Activated naive CD8-positive, alpha-beta T cell (primary cell): ENCODE measurements around the gene NDUFV3.
"Not testable (repeated sequence)": the region's sequence is repeated elsewhere in the genome, so short reads cannot be mapped to it uniquely, and the experiment has no call there.

Experiments
- H3K27ac Mint-ChIP-seq: one replicate; pipeline ENCODE4 v1.8.0; 2021; ENCODE audit warnings: mixed read lengths
- H3K27me3 Mint-ChIP-seq: one replicate; pipeline ENCODE4 v1.8.0; 2021; ENCODE audit warnings: mixed read lengths
- H3K36me3 Mint-ChIP-seq: one replicate; pipeline ENCODE4 v1.8.0; 2021; ENCODE audit warnings: mixed read lengths
- H3K4me1 Mint-ChIP-seq: one replicate; pipeline ENCODE4 v1.8.0; 2021; ENCODE audit warnings: low read depth, mixed read lengths
- H3K4me3 Mint-ChIP-seq: one replicate; pipeline ENCODE4 v1.8.0; 2021; ENCODE audit warnings: mild to moderate bottlenecking, mixed read lengths
- H3K9me3 Mint-ChIP-seq: one replicate; pipeline ENCODE4 v1.8.0; 2021; ENCODE audit warnings: low read depth, mixed read lengths

The NDUFV3 gene

GRCh38 chr21:42863504-42863870 lies 29.6 kb upstream of the NDUFV3 start:
- H3K4me1 Mint-ChIP-seq: peaks cover 20% of the 10 kb centered on the region
- no peak overlapping the region for H3K4me3 Mint-ChIP-seq
- H3K36me3 Mint-ChIP-seq: peaks cover 2% of the 10 kb centered on the region
- no peaks in the 10 kb centered on the region for H3K27me3 Mint-ChIP-seq
- H3K9me3 Mint-ChIP-seq: no peaks in the 10 kb centered on the region
- H3K27ac Mint-ChIP-seq: no peak overlapping the region

- no peaks in the 10 kb centered on the region for H3K9me3 Mint-ChIP-seq
- no peaks in the 10 kb centered on the region for H3K27me3 Mint-ChIP-seq
- no peak overlapping the region for H3K4me3 Mint-ChIP-seq
- H3K4me1 Mint-ChIP-seq: peaks cover 21% of the 10 kb centered on the region
- H3K27ac Mint-ChIP-seq: no peak overlapping the region
- H3K36me3 Mint-ChIP-seq: no peaks in the 10 kb centered on the region
Observed at GRCh38 chr21:42864286-42864685, 28.8 kb upstream of the NDUFV3 start.

DNA sequence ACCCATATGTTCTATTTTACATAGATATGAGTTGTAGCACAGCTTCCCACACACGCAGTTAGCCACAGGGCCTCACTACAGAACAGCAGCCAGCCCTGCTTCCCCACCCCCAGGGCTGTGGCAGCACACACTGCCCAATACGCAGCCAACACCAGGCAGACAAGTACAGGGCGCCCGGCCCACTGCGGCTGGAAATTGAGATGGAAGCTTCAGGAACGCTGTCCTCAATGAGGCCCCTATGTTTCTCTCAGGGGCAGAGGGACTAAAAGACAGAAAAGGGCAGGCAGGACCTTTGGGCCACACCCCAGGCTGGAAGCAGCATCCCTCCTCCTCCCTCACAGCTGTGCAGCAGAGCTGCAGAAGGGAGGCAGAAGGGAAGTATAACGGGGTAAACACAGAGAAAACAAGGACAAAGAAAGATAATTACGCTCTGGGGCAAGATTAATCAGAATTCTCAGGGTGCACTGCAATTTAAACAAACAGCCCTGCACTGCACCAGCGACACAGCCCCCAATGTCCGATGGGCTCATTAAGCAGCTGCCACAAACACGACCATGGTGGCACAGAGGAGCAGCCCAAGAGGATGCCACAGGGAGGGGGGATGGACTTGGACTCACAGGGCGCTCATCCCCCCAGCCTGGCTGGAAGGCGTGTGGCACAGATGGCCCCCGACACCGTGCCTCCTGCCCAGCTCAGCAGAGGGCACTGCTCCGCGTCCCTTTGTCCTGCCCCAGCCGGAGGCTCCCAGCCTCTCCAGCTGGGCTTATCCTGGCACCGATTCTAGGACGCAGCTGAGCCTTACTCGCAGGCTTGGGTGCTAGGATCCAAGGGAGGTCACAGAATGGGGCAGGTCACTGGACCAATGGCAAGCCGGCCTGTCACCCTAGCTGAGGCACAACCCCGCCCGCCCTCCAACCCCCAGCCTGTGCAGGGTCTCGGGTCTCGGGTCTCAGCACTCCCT lies 28.0 kb upstream of the NDUFV3 start:
- no peaks in the 10 kb centered on the region for H3K27me3 Mint-ChIP-seq
- no peak overlapping the region for H3K4me3 Mint-ChIP-seq
- peaks cover 22% of the 10 kb centered on the region for H3K4me1 Mint-ChIP-seq
- no peak overlapping the region for H3K27ac Mint-ChIP-seq
- no peaks in the 10 kb centered on the region for H3K36me3 Mint-ChIP-seq
- no peaks in the 10 kb centered on the region for H3K9me3 Mint-ChIP-seq

GRCh38 chr21:42865776-42866160 lies 27.3 kb upstream of the NDUFV3 start:
- Mint-ChIP-seq H3K4me3 (no peak overlapping the region), H3K36me3 (no peaks in the 10 kb centered on the region), H3K27ac (no peak overlapping the region), H3K9me3 (no peaks in the 10 kb centered on the region), H3K27me3 (no peaks in the 10 kb centered on the region), H3K4me1 (peaks cover 22% of the 10 kb centered on the region)

GRCh38 chr21:42868196-42868595 lies 24.9 kb upstream of the NDUFV3 start:
- Mint-ChIP-seq H3K9me3 (no peaks in the 10 kb centered on the region), H3K36me3 (no peaks in the 10 kb centered on the region), H3K4me1 (peaks cover 25% of the 10 kb centered on the region)

GRCh38 chr21:42873096-42873495 lies 20.0 kb upstream of the NDUFV3 start:
- Mint-ChIP-seq H3K27me3 (no peaks in the 10 kb centered on the region), H3K4me1 (peaks cover 23% of the 10 kb centered on the region), H3K4me3 (no peak overlapping the region), H3K36me3 (peaks cover 2% of the 10 kb centered on the region), H3K9me3 (no peaks in the 10 kb centered on the region), H3K27ac (no peak overlapping the region)

More at GRCh38 chr21:42868196-42868595, 24.9 kb upstream of the NDUFV3 start:
- no peak overlapping the region for H3K27ac Mint-ChIP-seq
- no peak overlapping the region for H3K4me3 Mint-ChIP-seq
- H3K27me3 Mint-ChIP-seq: no peaks in the 10 kb centered on the region

- not testable (repeated sequence) for H3K36me3 Mint-ChIP-seq, H3K4me3 Mint-ChIP-seq, H3K9me3 Mint-ChIP-seq, H3K27ac Mint-ChIP-seq, H3K27me3 Mint-ChIP-seq
- H3K4me1 Mint-ChIP-seq: peaks cover 37% of the 10 kb centered on the region
Observed at GRCh38 chr21:42875811-42876210, 17.3 kb upstream of the NDUFV3 start.

DNA sequence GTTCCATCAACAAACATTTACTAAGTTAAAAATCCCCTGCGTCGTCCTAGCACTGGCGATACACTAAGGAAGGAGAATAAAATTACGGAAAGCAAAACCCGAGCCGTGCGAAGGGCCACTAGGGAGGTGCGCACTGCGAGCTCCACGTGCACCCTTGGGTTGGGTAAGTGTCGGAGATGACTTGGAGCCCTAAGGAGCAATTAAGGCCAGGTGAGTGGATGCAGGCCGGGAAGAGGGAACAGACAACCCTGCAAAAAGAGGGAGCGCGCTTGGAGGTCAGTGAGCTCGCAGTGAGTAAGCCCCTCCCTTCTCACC lies 14.5 kb upstream of the NDUFV3 start:
- H3K27ac Mint-ChIP-seq: peak overlapping the region; percentile 96
- peaks cover 7% of the 10 kb centered on the region for H3K36me3 Mint-ChIP-seq
- no peaks in the 10 kb centered on the region for H3K27me3 Mint-ChIP-seq
- H3K4me1 Mint-ChIP-seq: peaks cover 34% of the 10 kb centered on the region
- no peaks in the 10 kb centered on the region for H3K9me3 Mint-ChIP-seq
- peak overlapping the region; percentile 97 for H3K4me3 Mint-ChIP-seq

DNA sequence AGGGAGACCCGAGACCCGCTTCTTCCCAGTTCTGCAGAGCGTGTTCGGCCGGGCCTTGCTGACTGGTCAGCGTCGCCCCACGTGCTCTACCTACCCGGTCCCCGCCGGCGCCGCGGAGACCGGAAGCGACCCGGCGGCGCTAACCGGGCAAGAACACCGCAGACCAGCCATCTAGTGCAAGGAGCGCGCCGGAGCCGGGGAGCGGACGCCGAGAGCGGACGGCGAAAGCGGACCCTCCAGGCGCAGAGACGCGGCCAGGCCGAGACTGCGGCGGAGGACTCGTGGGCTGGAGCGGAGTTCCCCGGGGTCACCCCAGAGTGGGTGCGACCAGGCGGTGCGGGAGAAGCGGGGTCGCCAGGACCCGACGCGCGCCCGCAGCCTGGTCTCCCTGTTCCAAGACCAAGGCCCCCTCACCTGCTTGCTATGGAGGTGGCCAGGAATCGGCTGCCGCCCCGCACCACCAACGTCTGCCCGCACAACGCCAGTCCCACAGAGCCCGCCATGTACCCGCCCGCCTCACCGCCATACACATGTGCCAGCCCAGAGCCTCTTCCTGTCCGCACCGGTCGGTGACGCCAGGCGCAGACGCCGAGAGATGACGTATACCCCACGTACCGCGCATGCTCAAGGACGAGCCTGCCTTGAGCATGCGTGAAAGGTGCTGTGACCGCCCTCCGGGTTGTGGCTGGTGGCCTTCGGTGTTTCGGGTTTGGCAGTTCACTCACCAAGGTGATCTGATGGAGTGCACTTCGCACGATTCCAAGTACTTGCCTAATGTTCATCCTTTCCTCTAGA lies 13.9 kb upstream of the NDUFV3 start, which contains the start of gene WDR4:
TSS of gene WDR4 (minus strand) at position 547 of the 795 bp plus-strand sequence. CDS start at position 503, 44 bp downstream.
- no peaks in the 10 kb centered on the region for H3K9me3 Mint-ChIP-seq
- H3K27ac Mint-ChIP-seq: peak within 1 kb of the TSS; percentile 96
- peaks cover 32% of the 10 kb centered on the region for H3K4me1 Mint-ChIP-seq
- peak within 1 kb of the TSS; percentile 97 for H3K4me3 Mint-ChIP-seq
- no peaks in the 10 kb centered on the region for H3K27me3 Mint-ChIP-seq
- peaks cover 7% of the 10 kb centered on the region for H3K36me3 Mint-ChIP-seq

- peak overlapping the region; percentile 96 for H3K27ac Mint-ChIP-seq
Observed at GRCh38 chr21:42880352-42880751, 12.8 kb upstream of the NDUFV3 start.

DNA sequence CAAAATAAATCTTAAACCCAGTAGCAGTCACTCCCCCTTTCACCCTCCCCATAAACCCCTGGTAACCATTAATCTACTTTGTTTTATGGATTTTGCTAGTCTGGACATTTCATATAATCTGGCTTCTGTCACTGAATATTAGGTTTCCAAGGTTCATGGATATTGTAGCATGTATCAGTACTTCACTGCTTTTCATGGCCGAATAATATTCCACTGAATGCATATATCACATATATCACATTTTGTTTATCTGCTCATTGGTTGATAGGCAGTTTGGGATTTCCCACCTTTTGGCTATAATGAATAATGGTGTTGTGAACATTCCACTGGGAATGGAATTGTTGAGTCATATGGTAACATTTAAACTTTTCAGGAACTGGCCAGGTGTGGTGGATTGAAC lies 9.2 kb upstream of the NDUFV3 start:
- no peaks in the 10 kb centered on the region for H3K9me3 Mint-ChIP-seq
- peaks cover 18% of the 10 kb centered on the region for H3K4me1 Mint-ChIP-seq
- no peak overlapping the region for H3K27ac Mint-ChIP-seq
- H3K36me3 Mint-ChIP-seq: no peaks in the 10 kb centered on the region
- no peak overlapping the region for H3K4me3 Mint-ChIP-seq
- H3K27me3 Mint-ChIP-seq: no peaks in the 10 kb centered on the region

More at GRCh38 chr21:42880352-42880751, 12.8 kb upstream of the NDUFV3 start:
- H3K4me3 Mint-ChIP-seq: peak overlapping the region; percentile 97
- H3K4me1 Mint-ChIP-seq: peaks cover 31% of the 10 kb centered on the region
- peaks cover 7% of the 10 kb centered on the region for H3K36me3 Mint-ChIP-seq
- H3K27me3 Mint-ChIP-seq: no peaks in the 10 kb centered on the region
- no peaks in the 10 kb centered on the region for H3K9me3 Mint-ChIP-seq

- Mint-ChIP-seq H3K4me3 (no peak overlapping the region), H3K4me1 (peaks cover 2% of the 10 kb centered on the region), H3K9me3 (no peaks in the 10 kb centered on the region), H3K36me3 (no peaks in the 10 kb centered on the region), H3K27ac (no peak overlapping the region), H3K27me3 (no peaks in the 10 kb centered on the region)
Observed at GRCh38 chr21:42887326-42887725, 5.8 kb upstream of the NDUFV3 start.

- H3K4me1 Mint-ChIP-seq: peaks cover 16% of the 10 kb centered on the region
Observed at GRCh38 chr21:42892582-42892930, 553 bp upstream of the NDUFV3 start.

DNA sequence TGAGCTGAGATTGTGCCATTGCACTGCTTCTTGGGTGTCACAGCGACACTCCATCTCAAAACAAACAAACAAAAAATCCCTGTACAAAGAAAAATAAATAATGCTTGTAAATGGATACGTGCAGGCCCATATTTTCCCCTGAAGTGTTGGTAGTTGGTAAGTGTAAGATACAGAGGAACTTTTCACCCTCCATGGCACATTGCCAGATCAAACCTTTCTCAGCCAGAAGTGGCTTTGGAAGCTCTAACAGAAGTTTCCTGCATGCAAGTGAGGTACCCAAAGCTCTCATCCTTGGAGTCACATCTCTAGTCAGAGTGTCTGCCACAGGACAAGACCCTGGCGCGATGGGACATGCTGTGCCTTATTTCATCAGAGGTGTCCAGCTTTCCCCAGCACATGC lies 7.3 kb downstream of the NDUFV3 start:
- no peaks in the 10 kb centered on the region for H3K36me3 Mint-ChIP-seq
- H3K4me3 Mint-ChIP-seq: no peak overlapping the region
- H3K27me3 Mint-ChIP-seq: no peaks in the 10 kb centered on the region
- no peaks in the 10 kb centered on the region for H3K9me3 Mint-ChIP-seq
- no peak overlapping the region for H3K27ac Mint-ChIP-seq
- H3K4me1 Mint-ChIP-seq: peaks cover 30% of the 10 kb centered on the region

More at GRCh38 chr21:42892582-42892930, 553 bp upstream of the NDUFV3 start:
- H3K36me3 Mint-ChIP-seq: no peaks in the 10 kb centered on the region
- H3K4me3 Mint-ChIP-seq: peak overlapping the region; percentile 90
- H3K27me3 Mint-ChIP-seq: no peaks in the 10 kb centered on the region
- H3K27ac Mint-ChIP-seq: peak overlapping the region; percentile 97
- H3K9me3 Mint-ChIP-seq: no peaks in the 10 kb centered on the region

DNA sequence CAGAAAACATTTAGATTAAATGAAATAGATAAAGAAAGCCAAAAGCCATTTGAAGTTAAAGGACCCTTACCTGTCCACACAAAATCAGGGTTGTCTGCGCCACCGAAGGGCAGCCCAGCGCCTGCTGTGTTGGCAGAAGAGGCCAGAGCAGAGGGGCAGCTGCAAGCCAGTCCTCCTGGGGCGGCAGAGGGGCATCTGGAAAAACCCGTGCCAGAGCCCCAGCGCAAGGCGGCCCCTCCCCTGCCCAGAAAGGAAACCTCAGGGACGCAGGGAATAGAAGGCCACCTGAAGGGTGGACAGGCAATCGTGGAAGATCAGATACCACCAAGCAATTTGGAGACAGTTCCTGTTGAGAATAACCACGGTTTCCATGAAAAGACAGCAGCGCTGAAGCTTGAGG lies 10.7 kb downstream of the NDUFV3 start:
- Mint-ChIP-seq H3K36me3 (peaks cover 3% of the 10 kb centered on the region), H3K4me3 (no peak overlapping the region), H3K4me1 (peaks cover 12% of the 10 kb centered on the region), H3K27ac (no peak overlapping the region), H3K27me3 (no peaks in the 10 kb centered on the region), H3K9me3 (no peaks in the 10 kb centered on the region)
